D341Med (cell line): ENCODE results near the gene GPC5.
"Not testable (repeated sequence)": the region's sequence is repeated elsewhere in the genome, so short reads cannot be mapped to it uniquely, and the experiment has no call there.

Experiments used
- DNase-seq: peaks from one replicate; pipeline ENCODE4 v3.0.0; 2012; ENCODE audit warnings: low spot score

GPC5 gene

GRCh38 chr13:92280986-92281385 is 882.6 kb downstream of the GPC5 start:
- not testable (repeated sequence) for DNase-seq

DNA sequence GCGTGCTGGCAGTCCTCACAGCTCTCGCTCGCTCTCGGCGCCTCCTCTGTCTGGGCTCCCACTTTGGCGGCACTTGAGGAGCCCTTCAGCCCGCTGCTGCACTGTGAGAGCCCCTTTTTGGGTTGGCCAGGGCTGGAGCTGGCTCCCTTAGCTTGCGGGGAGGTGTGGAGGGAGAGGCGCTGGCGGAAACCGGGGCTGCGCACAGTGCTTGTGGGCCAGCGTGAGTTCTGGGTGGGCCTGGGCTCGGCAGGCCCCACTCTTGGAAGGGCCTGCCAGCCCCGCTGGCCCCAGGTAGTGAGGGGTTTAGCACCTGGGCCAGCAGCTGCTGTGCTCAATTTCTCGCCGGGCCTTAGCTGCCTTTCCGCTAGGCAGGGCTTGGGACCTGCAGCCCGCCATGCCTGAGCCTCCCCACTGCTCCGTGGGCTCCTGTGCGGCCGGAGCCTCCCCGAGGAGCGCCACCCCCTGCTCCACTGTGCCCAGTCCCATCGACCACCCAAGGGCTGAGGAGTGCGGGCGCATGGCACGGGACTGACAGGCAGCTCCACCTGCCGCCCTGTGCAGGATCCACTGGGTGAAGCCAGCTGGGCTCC is 892.4 kb downstream of the GPC5 start:
- DNase-seq = not testable (repeated sequence)

GRCh38 chr13:92294533-92294932 is 896.1 kb downstream of the GPC5 start:
- not testable (repeated sequence) for DNase-seq

GRCh38 chr13:92296154-92296671 is 897.8 kb downstream of the GPC5 start:
- not testable (repeated sequence) for DNase-seq

DNA sequence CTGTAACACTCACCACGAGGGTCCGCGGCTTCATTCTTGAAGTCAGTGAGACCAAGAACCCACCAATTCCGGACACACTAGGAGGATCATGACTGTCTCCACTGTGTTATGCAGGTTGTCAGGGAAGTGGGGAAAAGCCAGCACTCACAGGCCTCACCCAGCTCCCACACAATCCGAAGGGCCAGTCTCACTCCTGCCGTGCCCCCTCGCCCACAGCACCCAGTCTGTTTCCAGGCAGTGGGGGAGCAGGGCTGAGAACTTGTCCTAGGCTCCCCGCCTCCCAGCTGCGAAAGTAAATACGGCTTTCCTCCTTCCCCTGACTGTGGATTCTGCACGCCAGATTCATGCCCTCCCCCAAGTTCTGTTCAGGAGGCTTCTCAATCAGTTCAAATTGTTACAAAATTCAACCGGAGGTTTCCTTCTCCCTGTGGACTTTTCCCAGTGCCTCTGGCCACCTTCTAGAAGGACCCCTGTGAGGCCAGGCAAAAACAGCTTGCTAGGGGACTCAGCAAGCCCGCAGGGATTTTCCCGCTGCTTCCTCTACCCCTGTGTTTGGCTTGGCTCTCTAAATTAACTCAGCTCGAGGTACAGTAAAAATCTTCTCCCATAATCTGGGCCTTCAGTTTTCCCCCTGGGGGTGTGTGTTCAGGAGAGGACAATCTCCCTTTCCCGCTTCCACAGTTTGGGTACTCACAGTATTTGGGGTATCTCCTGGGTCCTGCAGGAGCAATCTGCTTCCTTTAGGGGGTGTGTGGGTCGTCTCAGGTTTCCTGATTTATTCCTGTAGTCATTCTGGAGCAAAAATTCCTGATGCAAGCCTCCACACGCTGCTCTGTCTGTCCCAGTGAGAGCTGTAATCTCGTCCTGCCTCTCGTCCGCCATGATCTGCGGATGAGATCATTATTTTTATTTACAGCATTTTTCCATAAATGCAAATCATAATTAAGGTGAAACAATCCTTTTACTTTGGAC is 899.8 kb downstream of the GPC5 start:
- DNase-seq = no peak

DNA sequence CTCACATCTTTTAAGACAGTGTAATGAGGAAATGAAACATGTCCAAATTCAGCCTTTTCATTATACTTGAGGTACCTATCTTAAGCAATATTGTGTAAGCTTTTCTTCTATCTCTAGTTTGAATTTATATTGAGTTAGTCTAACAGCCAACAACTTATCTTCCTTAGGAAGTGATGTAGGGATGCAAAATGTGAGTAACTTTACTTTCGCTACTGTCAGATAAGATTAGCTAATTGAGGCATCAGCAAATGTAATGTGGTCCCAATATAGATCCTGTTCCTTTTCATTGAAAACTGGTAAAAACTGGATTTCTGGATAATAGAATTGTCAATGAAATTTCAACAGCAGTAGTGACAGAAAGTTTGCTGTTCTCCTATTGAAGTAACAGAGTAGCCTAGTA is 902.2 kb downstream of the GPC5 start:
- no peak for DNase-seq

- DNase-seq = no peak
These were observed 905.0 kb downstream of the GPC5 start for GRCh38 chr13:92303428-92303827.

DNA sequence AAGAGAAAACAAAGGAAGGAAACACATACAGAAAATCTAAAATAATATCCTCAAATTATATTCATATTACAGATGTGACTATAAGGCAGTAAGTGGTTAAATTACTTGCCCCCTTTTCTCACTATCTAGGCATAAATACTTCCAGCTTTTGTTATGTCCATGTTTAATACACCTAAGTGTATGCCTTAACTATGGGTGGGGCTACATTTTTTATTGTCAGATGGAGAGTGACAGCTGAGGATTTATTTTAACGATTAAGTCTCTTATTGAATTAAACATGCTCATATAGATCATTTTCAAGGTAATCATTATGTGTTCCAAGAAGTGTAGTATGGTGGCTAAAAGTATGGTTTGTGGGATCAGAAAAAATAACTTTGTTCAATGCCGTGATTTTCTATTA is 909.3 kb downstream of the GPC5 start:
- no peak for DNase-seq

GRCh38 chr13:92312823-92313222 is 914.4 kb downstream of the GPC5 start:
- no peak for DNase-seq

- no peak for DNase-seq
These were observed 915.0 kb downstream of the GPC5 start for GRCh38 chr13:92313382-92313781.

- DNase-seq = no peak
These were observed 916.8 kb downstream of the GPC5 start for GRCh38 chr13:92315265-92315664.

- no peak for DNase-seq
These were observed 917.6 kb downstream of the GPC5 start for GRCh38 chr13:92316030-92316429.

- no peak for DNase-seq
These were observed 918.6 kb downstream of the GPC5 start for GRCh38 chr13:92317066-92317465.

DNA sequence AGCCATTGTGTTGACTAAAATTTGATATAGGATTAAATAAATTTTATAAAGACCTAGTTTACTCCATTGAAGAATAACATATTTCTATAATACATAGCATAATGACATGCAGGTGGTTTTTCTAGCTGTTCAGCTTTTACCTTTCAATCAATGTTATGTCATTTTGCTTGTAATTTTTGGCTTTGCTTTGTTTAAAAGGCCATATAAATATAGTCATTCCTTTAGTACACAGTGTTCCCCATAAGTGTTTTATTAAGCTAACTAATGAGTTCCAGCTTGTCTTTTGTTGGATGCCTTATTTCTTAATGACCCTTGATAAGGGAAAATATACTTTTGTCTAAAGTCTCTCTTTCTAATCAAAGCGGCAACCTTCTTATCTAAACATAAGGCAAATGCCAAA is 921.9 kb downstream of the GPC5 start:
- DNase-seq = no peak

- no peak for DNase-seq
These were observed 922.8 kb downstream of the GPC5 start for GRCh38 chr13:92321174-92321573.

DNA sequence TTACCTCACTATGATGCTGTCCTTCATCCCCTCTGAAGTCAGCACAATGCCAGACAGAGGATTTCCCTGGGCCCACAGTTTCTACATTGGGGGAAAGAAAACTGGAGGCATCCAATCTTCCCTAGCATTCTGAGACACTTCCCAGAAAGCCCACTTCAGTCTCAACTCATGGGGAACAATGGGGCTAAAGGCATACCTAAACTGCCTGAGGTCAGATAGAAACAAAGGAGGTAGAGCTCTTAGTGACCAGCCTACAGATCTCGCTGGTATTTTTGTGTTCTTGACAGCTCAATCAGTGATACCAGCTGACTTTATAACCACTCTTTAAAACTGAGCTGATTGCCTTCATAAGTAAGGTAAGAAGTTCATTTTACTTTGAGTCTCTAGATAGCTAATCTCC is 947.2 kb downstream of the GPC5 start:
- no peak for DNase-seq

DNA sequence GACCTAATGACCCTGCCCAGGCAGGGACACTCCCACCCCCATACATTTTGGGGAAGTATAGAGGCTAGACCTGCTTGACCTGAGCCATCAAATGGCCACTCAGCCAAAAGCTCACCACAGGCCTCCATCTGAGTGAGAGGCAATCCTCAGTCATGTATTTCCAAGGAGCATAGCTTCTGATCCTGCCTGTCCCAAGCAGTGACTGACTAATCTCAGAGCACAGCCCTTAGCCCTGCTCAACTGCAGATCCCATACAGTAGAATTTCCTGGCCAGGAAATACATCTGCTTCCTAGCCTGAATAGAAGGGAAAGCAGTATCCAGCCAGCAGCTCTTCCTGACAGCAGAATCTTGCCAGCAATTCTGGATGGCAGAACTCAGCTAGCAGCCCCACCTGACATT is 947.6 kb downstream of the GPC5 start:
- DNase-seq = no peak

DNA sequence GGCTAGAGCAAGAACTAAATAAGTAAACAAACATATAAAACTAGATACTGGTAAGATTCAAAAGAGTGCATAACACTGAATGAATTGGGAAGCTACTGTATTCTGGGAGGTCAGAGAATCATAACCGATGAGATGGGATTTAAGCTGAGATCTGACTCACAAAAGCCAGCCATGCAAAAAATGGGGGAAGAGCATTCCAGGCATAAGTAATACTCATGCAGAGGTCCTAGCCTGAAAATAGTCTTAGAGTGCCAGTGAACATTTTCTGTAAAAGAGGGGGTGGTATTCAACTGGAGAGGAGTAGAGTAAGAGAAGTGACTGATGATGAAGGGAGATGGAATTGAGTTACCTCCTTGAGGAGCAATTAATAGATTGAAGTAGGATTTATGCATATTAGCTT is 956.2 kb downstream of the GPC5 start:
- DNase-seq = no peak

GRCh38 chr13:92355213-92355612 is 956.8 kb downstream of the GPC5 start:
- DNase-seq = peak; percentile 64

DNA sequence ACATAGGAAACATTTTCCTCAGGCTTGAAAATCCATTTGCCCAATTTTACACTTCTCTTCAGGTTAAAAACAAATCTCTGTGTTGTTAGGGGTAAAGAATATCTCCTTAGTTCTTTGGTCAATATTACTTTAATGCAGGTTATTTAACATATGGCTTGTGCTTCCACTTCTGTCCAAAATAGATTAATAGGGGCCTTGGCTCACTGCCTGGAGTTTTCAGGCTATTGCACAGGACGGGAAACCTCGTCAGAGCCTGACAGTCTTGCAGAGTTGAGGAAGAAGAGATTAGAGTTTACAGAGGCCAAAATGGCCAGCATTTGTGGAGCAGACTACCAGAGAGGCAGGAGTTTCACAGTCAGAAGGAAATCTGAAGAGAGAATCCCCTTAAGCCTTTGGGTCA is 964.3 kb downstream of the GPC5 start:
- peak; percentile 30 for DNase-seq

- no peak for DNase-seq
These were observed 967.5 kb downstream of the GPC5 start for GRCh38 chr13:92365904-92366303.

DNA sequence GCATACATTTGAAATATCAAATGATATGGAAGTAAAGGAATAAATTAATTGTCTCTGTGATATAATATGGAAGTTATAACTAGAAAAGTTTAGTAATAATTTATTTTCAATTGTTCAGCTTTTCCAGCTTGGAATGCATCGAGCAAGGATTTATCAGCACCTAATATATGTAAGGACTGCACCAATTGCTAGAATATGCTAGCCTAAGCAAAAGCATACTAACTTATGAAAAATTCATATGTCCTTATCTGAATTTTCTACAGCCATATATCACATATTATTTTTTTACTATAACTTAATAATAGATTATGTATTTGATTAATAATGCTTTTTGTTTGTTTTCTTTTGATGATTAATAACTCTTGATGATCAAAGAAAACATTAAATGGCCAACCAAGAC is 979.0 kb downstream of the GPC5 start:
- no peak for DNase-seq

- no peak for DNase-seq
These were observed 981.0 kb downstream of the GPC5 start for GRCh38 chr13:92379371-92379770.
